Activated CD8-positive, alpha-beta T cell treated with anti-CD3 and anti-CD28 coated beads for 36 hours (primary cell): Measurements from ENCODE around the gene LRRC55. TPM values are rescaled to one million over a fixed set of nuclear protein-coding genes. Genes with fewer than 3 reads are reported as not detected.

Experiments
- ATAC-seq: fragments of 200-7000 bp; cut with Tn5 transposase; one replicate; pipeline ENCODE4 v1.10.0; 2021; ENCODE audit warnings: mild to moderate bottlenecking, moderate library complexity
- CTCF ChIA-PET: fragments of 350-600 bp; sonication (Branson Sonifier 250); formaldehyde crosslinking; loops from one replicate; lab custom pipeline; 2021; ENCODE audit warnings: antibody characterized with exemption; lab: Charles Lee
- POLR2A ChIA-PET: fragments of 350-600 bp; sonication (Branson Sonifier 250); formaldehyde crosslinking; loops from one replicate; lab custom pipeline; 2021; ENCODE audit warnings: antibody characterized with exemption; lab: Charles Lee
- DNase-seq: peaks from one replicate; pipeline ENCODE4 v3.0.0-alpha.2; 2020
- H3K27ac Mint-ChIP-seq: one replicate; pipeline ENCODE4 v1.8.0; 2021; ENCODE audit warnings: mild to moderate bottlenecking, mixed read lengths
- H3K27me3 Mint-ChIP-seq: one replicate; pipeline ENCODE4 v1.8.0; 2021; ENCODE audit warnings: mixed read lengths
- H3K36me3 Mint-ChIP-seq: one replicate; pipeline ENCODE4 v1.8.0; 2021; ENCODE audit warnings: low read depth, mixed read lengths
- H3K4me1 Mint-ChIP-seq: one replicate; pipeline ENCODE4 v1.8.0; 2021; ENCODE audit warnings: low read depth, mixed read lengths
- H3K4me3 Mint-ChIP-seq: one replicate; pipeline ENCODE4 v1.8.0; 2021; ENCODE audit warnings: mild to moderate bottlenecking, moderate library complexity, mixed read lengths
- H3K9me3 Mint-ChIP-seq: one replicate; pipeline ENCODE4 v1.8.0; 2021; ENCODE audit warnings: mixed read lengths
- CTCF ChIP-seq: fragments of 200-600 bp; IDR thresholded peaks from one replicate; pipeline ENCODE4 v1.8.0; 2022; ENCODE audit warnings: antibody characterized with exemption, mild to moderate bottlenecking
- intact Hi-C: fragments of 100-400 bp; cut with micrococcal nuclease; formaldehyde crosslinking; loops from one replicate; pipeline ENCODE4 v1.10.0; 2022
- total RNA-seq, 2 experiments: library from RNA; stranded (reverse); gene quantifications; one replicate each; pipeline ENCODE4 v1.2.3, GENCODE V29; 2021

The LRRC55 gene
- total RNA-seq, 2 experiments from 2014 or later = not detected

GRCh38 chr11:57140568-57140967, 41.2 kb upstream of the LRRC55 start:
- TF ChIP-seq CTCF = no peak
- Mint-ChIP-seq H3K27ac (no peak overlapping the region), H3K4me1 (no peaks in the 10 kb centered on the region), H3K36me3 (no peaks in the 10 kb centered on the region), H3K4me3 (no peak overlapping the region), H3K27me3 (peaks cover 4% of the 10 kb centered on the region), H3K9me3 (peaks cover 1% of the 10 kb centered on the region)
- ChIA-PET CTCF (no interaction called here), POLR2A (no interaction called here)
- ATAC-seq (no peak), DNase-seq (no peak)
- intact Hi-C loops = no loop called here

- DNase-seq = no peak
Measured at GRCh38 chr11:57143459-57143858, 38.3 kb upstream of the LRRC55 start.

GRCh38 chr11:57144075-57144474, 37.7 kb upstream of the LRRC55 start:
- POLR2A ChIA-PET = interaction anchor here (0.7 kb wide), 1 partner anchor 23 kb away, joined by 3 read pairs; no protein-coding TSS in a partner anchor
- Mint-ChIP-seq H3K4me3 (no peak overlapping the region), H3K9me3 (no peaks in the 10 kb centered on the region), H3K4me1 (no peaks in the 10 kb centered on the region), H3K36me3 (no peaks in the 10 kb centered on the region), H3K27ac (no peak overlapping the region), H3K27me3 (peaks cover 2% of the 10 kb centered on the region)
- CTCF ChIA-PET = no interaction called here
- DNase-seq (no peak), ATAC-seq (no peak)
- intact Hi-C loops = no loop called here
- TF ChIP-seq CTCF = no peak

More at GRCh38 chr11:57143459-57143858, 38.3 kb upstream of the LRRC55 start:
- ChIA-PET CTCF (no interaction called here), POLR2A (interaction anchor here (0.7 kb wide), 1 partner anchor 23 kb away, joined by 3 read pairs; no protein-coding TSS in a partner anchor)
- Mint-ChIP-seq H3K4me1 (no peaks in the 10 kb centered on the region), H3K4me3 (no peak overlapping the region), H3K27me3 (peaks cover 2% of the 10 kb centered on the region), H3K9me3 (peaks cover 1% of the 10 kb centered on the region), H3K36me3 (no peaks in the 10 kb centered on the region), H3K27ac (no peak overlapping the region)
- no peak for ATAC-seq
- intact Hi-C loops = no loop called here
- no peak for TF ChIP-seq CTCF

GRCh38 chr11:57144531-57145320, 37.0 kb upstream of the LRRC55 start:
- Mint-ChIP-seq H3K27me3 (peaks cover 2% of the 10 kb centered on the region), H3K4me3 (no peak overlapping the region), H3K36me3 (no peaks in the 10 kb centered on the region), H3K27ac (no peak overlapping the region), H3K4me1 (no peaks in the 10 kb centered on the region), H3K9me3 (no peaks in the 10 kb centered on the region)
- DNase-seq (no peak), ATAC-seq (no peak)
- POLR2A ChIA-PET = no interaction called here
- no peak for TF ChIP-seq CTCF
- intact Hi-C loops = no loop called here
- CTCF ChIA-PET = interaction anchor here (0.8 to 1.6 kb wide), 2 partner anchors 13 to 105 kb away, joined by 3 read pairs; no protein-coding TSS in a partner anchor

- H3K36me3 Mint-ChIP-seq = no peaks in the 10 kb centered on the region
- no peak for TF ChIP-seq CTCF
- H3K4me1 Mint-ChIP-seq = no peaks in the 10 kb centered on the region
- H3K27ac Mint-ChIP-seq = no peak overlapping the region
- ChIA-PET POLR2A (no interaction called here), CTCF (interaction anchor here (1.6 kb wide), 1 partner anchor 103 kb away, joined by 3 read pairs; no protein-coding TSS in a partner anchor)
- no peak overlapping the region for H3K4me3 Mint-ChIP-seq
- ATAC-seq (no peak), DNase-seq (no peak)
- H3K27me3 Mint-ChIP-seq = peaks cover 2% of the 10 kb centered on the region
- intact Hi-C loops = no loop called here
- no peaks in the 10 kb centered on the region for H3K9me3 Mint-ChIP-seq
Measured at GRCh38 chr11:57146301-57146700, 35.5 kb upstream of the LRRC55 start.
